CD4-positive, CD25-positive, alpha-beta regulatory T cell (primary cell): ENCODE data around the gene CAPRIN1. TPM values are rescaled to one million over a fixed set of nuclear protein-coding genes. Genes with fewer than 3 reads are reported as not detected.
"Not testable (repeated sequence)": the region's sequence is repeated elsewhere in the genome, so short reads cannot be mapped to it uniquely, and the experiment has no call there.

Experiments used
- ATAC-seq, 2 donors: fragments of 150-1000 bp; cut with Tn5 transposase; one replicate each; pipeline ENCODE4 v1.10.0; 2021; ENCODE audit warnings: low read depth in 2 of 2, moderate number of reproducible peaks in 2 of 2, moderate library complexity in 1 of 2
- DNase-seq, 3 donors: peaks; one replicate each; pipeline versions ENCODE4 v3.0.0 to v3.0.0-alpha.2; 2012 to 2022; ENCODE audit warnings: mixed read lengths in 1 of 3
- H3K27ac ChIP-seq: one replicate; pipeline ENCODE4 v1.7.0; 2013; ENCODE audit warnings: mild to moderate bottlenecking, low read length; ENCODE audit not compliant: insufficient read depth, poor library complexity, severe bottlenecking
- H3K27me3 ChIP-seq: one replicate; pipeline ENCODE4 v1.7.0; 2013; ENCODE audit warnings: low read length; ENCODE audit not compliant: control insufficient read depth, insufficient read depth
- H3K36me3 ChIP-seq: one replicate; pipeline ENCODE4 v1.7.0; 2013; ENCODE audit warnings: mild to moderate bottlenecking, low read length, moderate library complexity; ENCODE audit not compliant: control insufficient read depth, insufficient read depth
- H3K4me1 ChIP-seq: 2 replicates; pipeline ENCODE4 v1.7.0; 2013; ENCODE audit warnings: mild to moderate bottlenecking, low read length; ENCODE audit not compliant: insufficient read depth, control insufficient read depth, poor library complexity, severe bottlenecking
- H3K4me3 ChIP-seq: one replicate; pipeline ENCODE4 v1.7.0; 2013; ENCODE audit warnings: low read depth, mild to moderate bottlenecking, low read length, moderate library complexity
- H3K9me3 ChIP-seq, 2 experiments: 1 replicate in 1 of 2; 2 replicates in 1 of 2; pipeline ENCODE4 v1.7.0; 2013; ENCODE audit warnings: low read length in 2 of 2, mild to moderate bottlenecking in 1 of 2, moderate library complexity in 1 of 2; ENCODE audit not compliant: control insufficient read depth in 2 of 2
- H3K27ac Mint-ChIP-seq, 3 donors: one replicate each; pipeline ENCODE4 v1.8.0; 2020 to 2022; ENCODE audit warnings: mild to moderate bottlenecking in 3 of 3, mixed read lengths in 3 of 3, moderate library complexity in 2 of 3
- H3K27me3 Mint-ChIP-seq: one replicate; pipeline ENCODE4 v1.8.0; 2022; ENCODE audit warnings: mild to moderate bottlenecking, mixed read lengths
- H3K36me3 Mint-ChIP-seq: one replicate; pipeline ENCODE4 v1.8.0; 2020; ENCODE audit warnings: mixed read lengths
- H3K4me1 Mint-ChIP-seq, 4 donors: one replicate each; pipeline ENCODE4 v1.8.0; 2020 to 2022; ENCODE audit warnings: mixed read lengths in 4 of 4, mild to moderate bottlenecking in 1 of 4
- H3K4me3 Mint-ChIP-seq, 4 donors: one replicate each; pipeline ENCODE4 v1.8.0; 2020 to 2022; ENCODE audit warnings: mild to moderate bottlenecking in 4 of 4, mixed read lengths in 4 of 4, moderate library complexity in 3 of 4
- H3K9me3 Mint-ChIP-seq, 7 donors: one replicate each; pipeline ENCODE4 v1.8.0; 2020 to 2022; ENCODE audit warnings: mixed read lengths in 7 of 7, mild to moderate bottlenecking in 3 of 7, moderate library complexity in 2 of 7
- polyA plus RNA-seq, 4 donors: library from polyadenylated mRNA; unstranded; fragments of 300-500 nt; fragmentation: Illumina TruSeq; gene quantifications; one replicate each; pipeline ENCODE4 v1.2.3, GENCODE V29; 2021
- total RNA-seq: library from RNA; stranded (reverse); gene quantifications from one replicate; pipeline ENCODE4 v1.2.3, GENCODE V29; 2022

The CAPRIN1 gene
- total and polyA plus RNA-seq, 5 donors from 2014 or later = 83.4 to 132 (median 108) TPM

GRCh38 chr11:34053161-34053686 is 1.7 kb downstream of the CAPRIN1 start:
- peak overlapping the region; percentile 98 to 99 (median 99) for H3K27ac Mint-ChIP-seq
- peak overlapping the region; percentile 99 for H3K27ac ChIP-seq
- DNase-seq (peak; percentile 70 to 88 (median 76)), ATAC-seq (peak; percentile 52 to 56)
- H3K4me3 ChIP-seq = peak overlapping the region; percentile 95
- H3K27me3 Mint-ChIP-seq = peaks cover 7% of the 10 kb centered on the region
- H3K9me3 ChIP-seq = no peaks in the 10 kb centered on the region
- H3K4me1 Mint-ChIP-seq = peaks cover 16 to 47% (median 33%) of the 10 kb centered on the region in 4 donors
- no peaks in the 10 kb centered on the region for H3K36me3 ChIP-seq
- H3K4me1 ChIP-seq = peaks cover 60% of the 10 kb centered on the region
- H3K9me3 Mint-ChIP-seq = peaks cover 0 to 1% (median 0%) of the 10 kb centered on the region in 7 donors
- peaks cover 11% of the 10 kb centered on the region for H3K36me3 Mint-ChIP-seq
- H3K27me3 ChIP-seq = no peaks in the 10 kb centered on the region
- H3K4me3 Mint-ChIP-seq = peak overlapping the region; percentile 93 to 100 (median 99)

DNA sequence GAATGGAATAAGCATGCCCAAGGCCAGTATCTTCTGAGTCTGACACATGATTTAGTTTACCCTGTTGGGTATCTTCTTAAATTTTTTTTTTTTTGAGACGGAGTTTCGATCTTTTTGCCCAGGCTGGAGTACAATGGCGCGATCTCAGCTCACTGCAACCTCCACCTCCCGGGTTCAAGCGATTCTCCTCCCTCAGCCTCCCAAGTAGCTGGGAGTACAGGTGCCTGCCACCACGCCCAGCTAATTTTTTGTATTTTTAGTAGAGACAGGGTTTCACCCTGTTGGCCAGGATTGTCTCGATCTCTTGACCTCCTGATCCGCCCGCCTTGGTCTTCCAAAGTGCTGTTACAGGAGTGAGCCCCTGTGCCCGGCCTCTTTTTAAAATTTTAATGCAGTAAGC is 2.8 kb downstream of the CAPRIN1 start:
- H3K36me3 Mint-ChIP-seq = peaks cover 16% of the 10 kb centered on the region
- peaks cover 27 to 58% (median 43%) of the 10 kb centered on the region in 4 donors for H3K4me1 Mint-ChIP-seq
- not testable (repeated sequence) for DNase-seq, ATAC-seq, H3K36me3 ChIP-seq, H3K9me3 ChIP-seq, H3K9me3 Mint-ChIP-seq, H3K27me3 ChIP-seq, H3K27ac ChIP-seq, H3K27me3 Mint-ChIP-seq
- H3K4me3 Mint-ChIP-seq = peak overlapping the region; percentile 74 to 100 (median 96)
- Histone ChIP-seq H3K4me1 (peaks cover 70% of the 10 kb centered on the region), H3K4me3 (peak overlapping the region; percentile 95)
- H3K27ac Mint-ChIP-seq = peak overlapping the region in 1 of 3 donors; percentile 99

GRCh38 chr11:34055218-34056000 is 3.9 kb downstream of the CAPRIN1 start:
- peaks cover 31 to 67% (median 48%) of the 10 kb centered on the region in 4 donors for H3K4me1 Mint-ChIP-seq
- peak overlapping the region; percentile 63 for H3K4me3 ChIP-seq
- H3K27ac ChIP-seq = no peak overlapping the region

DNA sequence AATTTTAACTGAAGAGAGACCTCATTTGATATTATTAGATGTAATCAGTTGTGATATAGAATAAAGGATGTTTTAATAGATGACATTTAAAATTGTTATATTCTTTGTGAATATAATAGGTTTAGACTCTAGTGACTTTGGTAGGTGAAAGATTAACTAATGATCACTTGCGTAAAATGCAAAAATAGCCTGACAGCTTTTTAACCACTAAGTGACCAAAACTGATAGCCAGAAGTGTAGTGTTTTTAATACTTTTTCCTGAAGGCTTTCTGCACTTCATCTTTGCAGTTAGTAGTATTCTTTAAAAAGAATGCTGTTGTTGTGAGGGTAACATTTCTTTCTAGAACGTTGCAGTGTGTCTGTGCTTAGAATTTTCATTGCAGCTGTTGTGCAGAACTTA is 5.1 kb downstream of the CAPRIN1 start:
- Mint-ChIP-seq H3K9me3 (peaks cover 0 to 1% (median 0%) of the 10 kb centered on the region in 7 donors), H3K36me3 (peaks cover 19% of the 10 kb centered on the region), H3K4me1 (peaks cover 27 to 69% (median 49%) of the 10 kb centered on the region in 4 donors), H3K4me3 (peak overlapping the region; percentile 57 to 83 (median 62)), H3K27ac (no peak overlapping the region), H3K27me3 (peaks cover 7% of the 10 kb centered on the region)
- Histone ChIP-seq H3K27me3 (no peaks in the 10 kb centered on the region), H3K9me3 (no peaks in the 10 kb centered on the region), H3K4me3 (peak overlapping the region; percentile 63), H3K4me1 (peaks cover 80% of the 10 kb centered on the region), H3K27ac (no peak overlapping the region), H3K36me3 (peaks cover 7% of the 10 kb centered on the region)
- DNase-seq = no peak
- ATAC-seq = no peak

More at GRCh38 chr11:34055218-34056000, 3.9 kb downstream of the CAPRIN1 start:
- peaks cover 0 to 1% (median 0%) of the 10 kb centered on the region in 7 donors for H3K9me3 Mint-ChIP-seq
- H3K27ac Mint-ChIP-seq = peak overlapping the region in 2 of 3 donors; percentile 67 to 76
- DNase-seq = no peak
- H3K36me3 Mint-ChIP-seq = peaks cover 19% of the 10 kb centered on the region
- no peaks in the 10 kb centered on the region for H3K27me3 ChIP-seq
- H3K9me3 ChIP-seq = no peaks in the 10 kb centered on the region
- H3K36me3 ChIP-seq = peaks cover 6% of the 10 kb centered on the region
- no peak for ATAC-seq
- peaks cover 80% of the 10 kb centered on the region for H3K4me1 ChIP-seq
- peaks cover 7% of the 10 kb centered on the region for H3K27me3 Mint-ChIP-seq
- H3K4me3 Mint-ChIP-seq = peak overlapping the region; percentile 73 to 100 (median 76)

DNA sequence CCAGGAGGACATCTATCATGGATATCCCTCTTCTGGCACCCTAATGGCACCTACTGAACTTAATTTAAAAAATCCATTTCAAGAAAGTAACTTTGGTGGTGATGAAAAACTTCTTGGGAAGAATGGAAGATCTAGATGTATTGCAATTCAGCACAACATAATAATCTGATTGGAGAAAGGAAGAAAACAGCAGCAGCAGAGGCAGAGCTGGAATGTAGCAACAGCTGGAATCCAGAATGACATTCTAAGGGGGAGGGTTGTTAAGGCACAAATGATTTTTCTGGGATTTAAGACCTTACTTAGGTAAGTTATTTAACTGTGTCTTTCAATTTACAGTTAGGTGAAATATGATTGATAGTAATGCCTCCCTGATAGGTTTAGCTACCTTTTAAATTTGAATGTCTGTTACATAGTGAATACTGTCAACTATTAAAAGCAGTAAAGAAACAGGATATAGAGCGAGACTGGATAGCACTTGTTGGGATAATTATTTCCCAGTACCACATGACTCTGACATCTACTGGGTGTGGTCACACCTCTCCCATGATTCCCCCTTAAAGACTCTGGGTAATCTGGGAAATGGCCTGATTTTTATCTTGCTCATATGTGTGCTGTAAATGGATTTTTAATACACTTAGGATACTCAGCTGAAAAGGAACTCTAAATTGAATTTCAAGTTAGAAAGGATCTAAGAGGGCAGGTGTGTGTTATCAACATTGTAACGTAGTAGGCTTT is 11.7 kb downstream of the CAPRIN1 start:
- Histone ChIP-seq H3K9me3 (no peaks in the 10 kb centered on the region), H3K27me3 (no peaks in the 10 kb centered on the region), H3K27ac (no peak overlapping the region), H3K36me3 (peaks cover 21% of the 10 kb centered on the region), H3K4me3 (peak overlapping the region; percentile 15), H3K4me1 (peaks cover 54% of the 10 kb centered on the region)
- Mint-ChIP-seq H3K36me3 (peaks cover 37% of the 10 kb centered on the region), H3K27ac (peak overlapping the region; percentile 51 to 68 (median 66)), H3K27me3 (peaks cover 4% of the 10 kb centered on the region), H3K9me3 (no peaks in the 10 kb centered on the region), H3K4me3 (peak overlapping the region in 2 of 4 donors; percentile 4 to 42), H3K4me1 (peaks cover 43 to 81% (median 63%) of the 10 kb centered on the region in 4 donors)
- ATAC-seq (no peak), DNase-seq (no peak)

DNA sequence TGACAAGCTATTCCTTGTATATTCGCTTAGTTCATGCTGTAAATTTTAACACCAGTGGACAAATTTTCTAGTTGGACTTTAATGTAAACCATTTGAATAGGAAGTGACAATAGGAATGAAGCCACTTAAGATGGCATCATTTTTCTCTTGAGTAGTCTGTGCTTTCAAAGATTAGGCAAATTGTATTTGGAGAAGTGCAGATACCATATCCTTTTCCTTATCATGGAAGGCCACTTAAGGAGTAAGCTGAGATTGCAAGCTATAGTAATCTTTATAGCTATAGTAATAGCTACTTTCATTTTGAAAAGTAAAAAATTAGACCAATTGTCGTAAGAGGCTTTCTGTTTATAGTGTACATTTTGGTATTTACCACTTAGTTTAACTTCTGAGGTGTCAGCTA is 12.8 kb downstream of the CAPRIN1 start:
- peaks cover 18% of the 10 kb centered on the region for H3K36me3 ChIP-seq
- Mint-ChIP-seq H3K36me3 (peaks cover 32% of the 10 kb centered on the region), H3K27ac (peak overlapping the region in 1 of 3 donors; percentile 36), H3K4me1 (peaks cover 38 to 76% (median 58%) of the 10 kb centered on the region in 4 donors), H3K9me3 (no peaks in the 10 kb centered on the region), H3K27me3 (peaks cover 4% of the 10 kb centered on the region), H3K4me3 (peak overlapping the region in 1 of 4 donors; percentile 8)
- no peak for ATAC-seq
- H3K27ac ChIP-seq = peak overlapping the region; percentile 35
- no peaks in the 10 kb centered on the region for H3K27me3 ChIP-seq
- no peak for DNase-seq
- no peaks in the 10 kb centered on the region for H3K9me3 ChIP-seq
- H3K4me1 ChIP-seq = peaks cover 44% of the 10 kb centered on the region
- H3K4me3 ChIP-seq = no peak overlapping the region

- DNase-seq (no peak), ATAC-seq (peak in 1 of 2 donors; percentile 43)
- Histone ChIP-seq H3K36me3 (peaks cover 15% of the 10 kb centered on the region), H3K27me3 (no peaks in the 10 kb centered on the region), H3K4me1 (peaks cover 31% of the 10 kb centered on the region), H3K27ac (no peak overlapping the region), H3K4me3 (peak overlapping the region; percentile 24), H3K9me3 (no peaks in the 10 kb centered on the region)
- H3K36me3 Mint-ChIP-seq = peaks cover 29% of the 10 kb centered on the region
- H3K4me3 Mint-ChIP-seq = peak overlapping the region in 2 of 4 donors; percentile 4 to 40
- peak overlapping the region in 2 of 3 donors; percentile 28 to 51 for H3K27ac Mint-ChIP-seq
- peaks cover 33 to 74% (median 60%) of the 10 kb centered on the region in 4 donors for H3K4me1 Mint-ChIP-seq
- H3K27me3 Mint-ChIP-seq = peaks cover 4% of the 10 kb centered on the region
- H3K9me3 Mint-ChIP-seq = no peaks in the 10 kb centered on the region
Observed at GRCh38 chr11:34065505-34066203, 14.1 kb downstream of the CAPRIN1 start.
